SK-N-SH treated with all-trans-retinoic acid at 6 μM for 48 hours (cell line): Measurements from ENCODE around the gene SOX13.

Experiments used
- ATAC-seq: fragments of 200-7000 bp; cut with Tn5 transposase; 3 replicates; pipeline ENCODE4 v1.9.1; 2020; ENCODE audit warnings: mild to moderate bottlenecking, moderate library complexity
- CREB5 ChIP-seq: fragments of 250-450 bp; sonication (Bioruptor Pico); IDR thresholded peaks from 2 replicates; pipeline ENCODE4 v1.5.1; 2020; ENCODE audit warnings: low read depth, mild to moderate bottlenecking, moderate library complexity
- CSDC2 ChIP-seq: fragments of 250-450 bp; sonication (Bioruptor Pico); IDR thresholded peaks from 2 replicates; pipeline ENCODE4 v1.5.0; 2020; ENCODE audit warnings: mild to moderate bottlenecking, moderate library complexity
- ESRRG ChIP-seq: fragments of 250-450 bp; sonication (Bioruptor Pico); IDR thresholded peaks from 2 replicates; pipeline ENCODE4 v1.6.1; 2021; ENCODE audit warnings: mild to moderate bottlenecking
- GLIS3 ChIP-seq: fragments of 250-450 bp; sonication (Bioruptor Pico); IDR thresholded peaks from 2 replicates; pipeline ENCODE4 v1.5.0; 2020; ENCODE audit warnings: mild to moderate bottlenecking, moderate library complexity
- ISL1 ChIP-seq: fragments of 250-450 bp; sonication (Bioruptor Pico); IDR thresholded peaks from 2 replicates; pipeline ENCODE4 v2.1.2; 2022; ENCODE audit warnings: mild to moderate bottlenecking, moderate library complexity
- OSR1 ChIP-seq: fragments of 250-450 bp; sonication (Bioruptor Pico); IDR thresholded peaks from 2 replicates; pipeline ENCODE4 v1.8.0; 2022; ENCODE audit warnings: moderate library complexity, mild to moderate bottlenecking, inconsistent platforms
- PATZ1 ChIP-seq: fragments of 250-450 bp; sonication (Bioruptor Pico); IDR thresholded peaks from 2 replicates; pipeline ENCODE4 v1.8.0; 2020; ENCODE audit warnings: mild to moderate bottlenecking, moderate library complexity, borderline replicate concordance
- PPARA ChIP-seq: fragments of 250-450 bp; sonication (Bioruptor Pico); IDR thresholded peaks from 2 replicates; pipeline ENCODE4 v1.5.0; 2020; ENCODE audit warnings: mild to moderate bottlenecking, borderline replicate concordance
- TCF4 ChIP-seq: fragments of 250-450 bp; sonication (Bioruptor Pico); IDR thresholded peaks from 2 replicates; pipeline ENCODE4 v1.8.0; 2021; ENCODE audit warnings: mild to moderate bottlenecking, moderate library complexity, borderline replicate concordance
- TSHZ2 ChIP-seq: fragments of 250-450 bp; sonication (Bioruptor Pico); IDR thresholded peaks from 2 replicates; pipeline ENCODE4 v1.5.0; 2020; ENCODE audit warnings: mild to moderate bottlenecking, moderate library complexity
- ZC3H10 ChIP-seq: fragments of 250-450 bp; sonication (Bioruptor Pico); IDR thresholded peaks from 2 replicates; pipeline ENCODE4 v1.5.1; 2021; ENCODE audit warnings: mild to moderate bottlenecking, moderate library complexity
- ZFP3 ChIP-seq: fragments of 250-450 bp; sonication (Bioruptor Pico); IDR thresholded peaks from 2 replicates; pipeline ENCODE4 v1.5.0; 2020; ENCODE audit warnings: mild to moderate bottlenecking, moderate library complexity
- ZNF565 ChIP-seq: fragments of 450-650 bp; formaldehyde crosslinking; conservative IDR thresholded peaks from 2 replicates; pipeline ENCODE4 v1.5.0; 2020; ENCODE audit warnings: low read depth, mild to moderate bottlenecking, moderate library complexity
- ZNF8 ChIP-seq: fragments of 450-650 bp; formaldehyde crosslinking; IDR thresholded peaks from 2 replicates; pipeline ENCODE4 v1.5.0; 2020; ENCODE audit warnings: mild to moderate bottlenecking, moderate library complexity
- TF ChIP-seq, protein P1 (sequence below): fragments of 250-450 bp; sonication (Bioruptor Pico); IDR thresholded peaks from 2 replicates; pipeline ENCODE4 v1.5.1; 2021; ENCODE audit warnings: mild to moderate bottlenecking, moderate library complexity

The SOX13 gene

GRCh38 chr1:204073837-204074273 lies 940 bp downstream of the SOX13 start:
- peak; percentile 42 for ATAC-seq
- no peak for TF ChIP-seq ZNF8
- TF ChIP-seq ZNF565 (CRISPR knock-in tag): no peak
- no peak for TF ChIP-seq GLIS3 (CRISPR knock-in tag)
- TF ChIP-seq ISL1 (CRISPR knock-in tag): no peak
- TF ChIP-seq CSDC2 (CRISPR knock-in tag): no peak
- no peak for TF ChIP-seq TSHZ2 (CRISPR knock-in tag)
- no peak for TF ChIP-seq ESRRG (CRISPR knock-in tag)
- TF ChIP-seq PATZ1 (CRISPR knock-in tag): no peak
- no peak for TF ChIP-seq ZC3H10 (CRISPR knock-in tag)
- TF ChIP-seq, protein P1, sequence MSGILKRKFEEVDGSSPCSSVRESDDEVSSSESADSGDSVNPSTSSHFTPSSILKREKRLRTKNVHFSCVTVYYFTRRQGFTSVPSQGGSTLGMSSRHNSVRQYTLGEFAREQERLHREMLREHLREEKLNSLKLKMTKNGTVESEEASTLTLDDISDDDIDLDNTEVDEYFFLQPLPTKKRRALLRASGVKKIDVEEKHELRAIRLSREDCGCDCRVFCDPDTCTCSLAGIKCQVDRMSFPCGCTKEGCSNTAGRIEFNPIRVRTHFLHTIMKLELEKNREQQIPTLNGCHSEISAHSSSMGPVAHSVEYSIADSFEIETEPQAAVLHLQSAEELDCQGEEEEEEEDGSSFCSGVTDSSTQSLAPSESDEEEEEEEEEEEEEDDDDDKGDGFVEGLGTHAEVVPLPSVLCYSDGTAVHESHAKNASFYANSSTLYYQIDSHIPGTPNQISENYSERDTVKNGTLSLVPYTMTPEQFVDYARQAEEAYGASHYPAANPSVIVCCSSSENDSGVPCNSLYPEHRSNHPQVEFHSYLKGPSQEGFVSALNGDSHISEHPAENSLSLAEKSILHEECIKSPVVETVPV (CRISPR knock-in tag): no peak

GRCh38 chr1:204074274-204075138 lies 1.6 kb downstream of the SOX13 start:
- peak; percentile 46 for ATAC-seq
- TF ChIP-seq TCF4 (no peak), PPARA (CRISPR knock-in tag) (no peak), CREB5 (no peak), ZNF565 (CRISPR knock-in tag) (no peak), ESRRG (CRISPR knock-in tag) (no peak)

- TF ChIP-seq PATZ1 (CRISPR knock-in tag) (no peak), ESRRG (CRISPR knock-in tag) (no peak)
- ATAC-seq: no peak
These were observed 2.2 kb downstream of the SOX13 start for GRCh38 chr1:204075139-204075521.

- TF ChIP-seq GLIS3 (CRISPR knock-in tag) (no peak), TSHZ2 (CRISPR knock-in tag) (no peak), ZFP3 (CRISPR knock-in tag) (no peak), OSR1 (CRISPR knock-in tag) (no peak)
- TF ChIP-seq, all 23 proteins: peak for 0
- ATAC-seq: no peak
These were observed 3.3 kb downstream of the SOX13 start for GRCh38 chr1:204075890-204076846.
